OCI-LY3 (cell line): ENCODE measurements around the gene SIMC1.

Experiments
- H2AFZ ChIP-seq: fragments of 200-600, 300-600 bp; shearing (Covaris generic); 2 replicates; pipeline ENCODE4 v1.6.0; 2014; ENCODE audit warnings: antibody characterized with exemption, low read depth, low read length
- H3K27ac ChIP-seq: fragments of 200-600, 300-600 bp; sonication (generic); 2 replicates; pipeline ENCODE4 v1.5.1; 2014; ENCODE audit warnings: mild to moderate bottlenecking, low read length, moderate library complexity, mixed read lengths
- H3K27me3 ChIP-seq: fragments of 200-600, 300-600 bp; sonication (generic); 2 replicates; pipeline ENCODE4 v1.6.1; 2014; ENCODE audit warnings: low read depth, low read length, mixed read lengths
- H3K36me3 ChIP-seq: fragments of 200-600, 300-600 bp; sonication (generic); replicated peaks from 2 replicates; pipeline ENCODE3; 2014; ENCODE audit warnings: low read depth, low read length, mixed read lengths
- H3K4me1 ChIP-seq: fragments of 300-600, 200-600 bp; sonication (generic); 2 replicates; pipeline ENCODE4 v1.6.1; 2014; ENCODE audit warnings: low read length, mixed read lengths
- H3K4me2 ChIP-seq: fragments of 200-600, 300-600 bp; sonication (generic); 2 replicates; pipeline ENCODE4 v1.6.1; 2014; ENCODE audit warnings: low read length, mixed read lengths
- H3K4me3 ChIP-seq: fragments of 300-600, 200-600 bp; sonication (generic); 2 replicates; pipeline ENCODE4 v1.5.1; 2014; ENCODE audit warnings: antibody characterized with exemption, mild to moderate bottlenecking, low read length, moderate library complexity
- H3K79me2 ChIP-seq: fragments of 300-600, 200-600 bp; shearing (Covaris generic); 2 replicates; pipeline ENCODE4 v1.6.1; 2014; ENCODE audit warnings: mild to moderate bottlenecking, low read length, mixed read lengths
- H3K9ac ChIP-seq: fragments of 300-600, 200-600 bp; shearing (Covaris generic); 2 replicates; pipeline ENCODE4 v1.6.0; 2014; ENCODE audit warnings: mild to moderate bottlenecking, low read length, moderate library complexity
- H3K9me3 ChIP-seq: fragments of 200-600, 300-600 bp; shearing (Covaris generic); 2 replicates; pipeline ENCODE4 v1.6.1; 2014; ENCODE audit warnings: low read length, mixed read lengths; ENCODE audit not compliant: insufficient read depth
- H4K20me1 ChIP-seq: fragments of 200-600, 300-600 bp; sonication (generic); 2 replicates; pipeline ENCODE4 v1.6.1; 2016; ENCODE audit warnings: low read length, mixed read lengths; ENCODE audit not compliant: insufficient read depth
- CTCF ChIP-seq: fragments of 200-600, 300-600 bp; sonication (generic); IDR thresholded peaks from 2 replicates; pipeline ENCODE4 v1.5.1; 2014; ENCODE audit warnings: antibody characterized with exemption, low read length, low read depth
- EZH2phosphoT487 ChIP-seq: fragments of 200-600 bp; shearing (Covaris generic); IDR thresholded peaks from 2 replicates; pipeline ENCODE4 v1.6.1; 2018; ENCODE audit warnings: antibody characterized with exemption, mixed run types, low read depth

The SIMC1 gene

GRCh38 chr5:176394096-176394495 is 155.9 kb downstream of the SIMC1 start:
- no peaks in the 10 kb centered on the region for H3K4me1 ChIP-seq
- no peaks in the 10 kb centered on the region for H3K27me3 ChIP-seq
- H3K27ac ChIP-seq = no peak overlapping the region
- TF ChIP-seq CTCF = no peak
- no peak for TF ChIP-seq EZH2phosphoT487
- H3K4me3 ChIP-seq = no peak overlapping the region
- H2AFZ ChIP-seq = no peak overlapping the region
- no peaks in the 10 kb centered on the region for H3K9me3 ChIP-seq
- H4K20me1 ChIP-seq = no peaks in the 10 kb centered on the region
- H3K36me3 ChIP-seq = peaks cover 17% of the 10 kb centered on the region
- H3K4me2 ChIP-seq = no peak overlapping the region
- H3K79me2 ChIP-seq = peaks cover 21% of the 10 kb centered on the region
- H3K9ac ChIP-seq = no peak overlapping the region

DNA sequence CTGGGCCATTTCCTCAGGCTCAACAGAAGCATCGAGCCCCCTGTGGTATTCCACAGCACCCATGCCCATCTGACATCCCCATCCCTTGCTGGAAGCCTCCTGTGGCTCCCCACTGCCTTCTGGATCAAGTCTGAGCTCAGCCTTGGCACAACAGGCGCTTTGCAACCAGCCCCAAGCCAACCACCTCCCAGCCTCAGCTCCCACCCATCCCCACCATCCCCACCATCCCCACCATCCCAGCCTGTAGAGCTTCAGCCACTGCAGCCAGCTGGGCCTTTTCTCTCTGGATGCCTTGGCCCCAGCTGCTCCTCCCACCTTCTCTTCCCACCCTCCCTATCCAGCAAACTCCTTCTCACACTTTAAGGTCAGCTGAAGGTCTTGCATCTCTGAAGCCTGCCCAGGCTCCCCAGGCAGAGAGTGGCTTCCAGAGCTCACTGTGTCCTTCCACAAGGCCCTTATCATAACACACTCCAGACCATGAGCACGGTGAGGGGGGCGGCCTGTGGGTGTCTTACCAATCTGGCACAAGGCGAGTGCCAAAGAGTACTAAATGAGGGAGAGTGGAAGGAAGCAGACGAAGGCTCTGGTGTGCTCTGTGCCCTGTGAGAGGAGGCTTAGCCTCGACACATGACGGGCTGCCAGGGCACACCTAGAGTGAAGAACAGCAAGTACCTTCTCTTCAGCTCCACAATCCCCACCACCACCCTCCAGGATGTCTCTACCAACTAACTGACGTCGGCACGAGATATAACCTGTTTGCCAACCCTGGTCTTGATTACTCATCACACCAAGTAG is 156.9 kb downstream of the SIMC1 start:
- H4K20me1 ChIP-seq = no peaks in the 10 kb centered on the region
- no peaks in the 10 kb centered on the region for H3K9me3 ChIP-seq
- no peak overlapping the region for H2AFZ ChIP-seq
- no peak overlapping the region for H3K27ac ChIP-seq
- H3K9ac ChIP-seq = no peak overlapping the region
- H3K4me1 ChIP-seq = no peaks in the 10 kb centered on the region
- peaks cover 11% of the 10 kb centered on the region for H3K79me2 ChIP-seq
- peaks cover 16% of the 10 kb centered on the region for H3K36me3 ChIP-seq
- no peak for TF ChIP-seq EZH2phosphoT487
- no peak for TF ChIP-seq CTCF
- no peaks in the 10 kb centered on the region for H3K27me3 ChIP-seq
- no peak overlapping the region for H3K4me2 ChIP-seq
- H3K4me3 ChIP-seq = no peak overlapping the region
